B cell (primary cell): ENCODE data around the gene LIPC. TPM values are rescaled to one million over a fixed set of nuclear protein-coding genes. Genes with fewer than 3 reads are reported as not detected.

ENCODE experiments used
- ATAC-seq: fragments of 200-7000 bp; cut with Tn5 transposase; one replicate; pipeline ENCODE4 v1.10.0; 2021; ENCODE audit warnings: low read depth, mild to moderate bottlenecking, moderate number of reproducible peaks, moderate library complexity
- CTCF ChIA-PET: fragments of 350-600 bp; sonication (Branson Sonifier 250); formaldehyde crosslinking; loops from one replicate; lab custom pipeline; 2021; ENCODE audit warnings: antibody characterized with exemption, inconsistent platforms; lab: Charles Lee
- POLR2A ChIA-PET: fragments of 350-600 bp; sonication (Branson Sonifier 250); formaldehyde crosslinking; loops from one replicate; lab custom pipeline; 2021; ENCODE audit warnings: antibody characterized with exemption; lab: Charles Lee
- DNase-seq: peaks from one replicate; pipeline ENCODE4 v3.0.0; 2013
- H2AFZ ChIP-seq: 2 replicates; pipeline ENCODE4 v1.6.1; 2012; ENCODE audit warnings: mild to moderate bottlenecking, low read depth, low read length; ENCODE audit not compliant: insufficient read depth, poor library complexity, severe bottlenecking
- H3K27ac ChIP-seq, 2 donors: 1 replicate in 1 of 2; 2 replicates in 1 of 2; pipeline ENCODE4 v1.5.1; 2012 to 2013; ENCODE audit warnings: low read length in 2 of 2, mild to moderate bottlenecking in 2 of 2, moderate library complexity in 1 of 2
- H3K27me3 ChIP-seq, 4 experiments: fragments of 200-600 bp in 1 of 4; sonication (generic) in 1 of 4; replicated peaks in 1 of 4; 1 replicate in 2 of 4; 2 replicates in 2 of 4; pipeline versions ENCODE4 v1.6.1 to v1.7.0; 2013 to 2016; ENCODE audit warnings: low read length in 3 of 4, mild to moderate bottlenecking in 2 of 4, mixed read lengths in 1 of 4, moderate library complexity in 1 of 4; ENCODE audit not compliant: insufficient read depth in 4 of 4, control insufficient read depth in 3 of 4; ENCODE audit errors: control extremely low read depth in 1 of 4
- H3K36me3 ChIP-seq, 2 experiments: replicated peaks in 1 of 2; 1 replicate in 1 of 2; 2 replicates in 1 of 2; pipeline versions ENCODE4 v1.6.1 to v1.7.1; 2013; ENCODE audit warnings: low read length in 1 of 2; ENCODE audit not compliant: insufficient read depth in 2 of 2, control insufficient read depth in 1 of 2; ENCODE audit errors: control extremely low read depth in 1 of 2, extremely low read depth in 1 of 2
- H3K4me1 ChIP-seq, 2 donors: fragments of 200-600 bp in 1 of 2; sonication (generic) in 1 of 2; 1 replicate in 1 of 2; 2 replicates in 1 of 2; pipeline versions ENCODE4 v1.5.1 to v1.6.1; 2013 to 2017; ENCODE audit warnings: low read length in 2 of 2; ENCODE audit not compliant: control insufficient read depth in 2 of 2, insufficient read depth in 2 of 2
- H3K4me2 ChIP-seq: replicated peaks from 2 replicates; pipeline ENCODE3; 2012; ENCODE audit warnings: mild to moderate bottlenecking, low read depth, low read length; ENCODE audit not compliant: poor library complexity, severe bottlenecking
- H3K4me3 ChIP-seq, 5 experiments: fragments of 200-600 bp in 1 of 5; sonication (generic) in 1 of 5; 1 replicate in 3 of 5; 2 replicates in 2 of 5; pipeline versions ENCODE4 v1.5.1 to v1.7.0; 2011 to 2016; ENCODE audit warnings: low read length in 4 of 5, mild to moderate bottlenecking in 4 of 5, low read depth in 2 of 5, control low read depth in 1 of 5, moderate library complexity in 1 of 5; ENCODE audit not compliant: insufficient read depth in 1 of 5; ENCODE audit errors: control extremely low read depth in 1 of 5, extremely low read depth in 1 of 5
- H3K79me2 ChIP-seq: fragments of 200-600 bp; sonication (generic); one replicate; pipeline ENCODE4 v1.6.0; 2016; ENCODE audit warnings: low read length; ENCODE audit not compliant: control insufficient read depth, insufficient read depth
- H3K9ac ChIP-seq: fragments of 200-600 bp; sonication (generic); 2 replicates; pipeline ENCODE4 v1.6.1; 2017; ENCODE audit warnings: mild to moderate bottlenecking, low read length, moderate library complexity
- H3K9me3 ChIP-seq, 3 donors: one replicate each; pipeline versions ENCODE4 v1.6.1 to v1.7.1; 2013; ENCODE audit warnings: low read length in 2 of 3; ENCODE audit not compliant: control insufficient read depth in 2 of 3, insufficient read depth in 1 of 3; ENCODE audit errors: control extremely low read depth in 1 of 3
- H4K20me1 ChIP-seq: 2 replicates; pipeline ENCODE4 v1.6.0; 2012; ENCODE audit warnings: mild to moderate bottlenecking, low read length; ENCODE audit not compliant: insufficient read depth, control insufficient read depth, poor library complexity, severe bottlenecking
- H3K27ac Mint-ChIP-seq: one replicate; pipeline ENCODE4 v1.8.0; 2021; ENCODE audit warnings: mixed read lengths
- H3K27me3 Mint-ChIP-seq: one replicate; pipeline ENCODE4 v1.8.0; 2021; ENCODE audit warnings: mixed read lengths
- H3K4me1 Mint-ChIP-seq: one replicate; pipeline ENCODE4 v1.8.0; 2021; ENCODE audit warnings: mixed read lengths
- H3K4me3 Mint-ChIP-seq: one replicate; pipeline ENCODE4 v1.8.0; 2021; ENCODE audit warnings: mixed read lengths
- H3K9me3 Mint-ChIP-seq: one replicate; pipeline ENCODE4 v1.8.0; 2022; ENCODE audit warnings: mixed read lengths; ENCODE audit not compliant: insufficient read depth
- EZH2 ChIP-seq: IDR thresholded peaks from 2 replicates; pipeline ENCODE4 v1.6.1; 2012; ENCODE audit warnings: borderline replicate concordance, low read depth, mild to moderate bottlenecking, moderate library complexity, low read length; ENCODE audit not compliant: insufficient read depth, poor library complexity, severe bottlenecking
- WGBS: methylation state at CpG from one replicate; pipeline ENCODE4 v1.1.5; 2013; ENCODE audit warnings: missing lambda C conversion rate; ENCODE audit not compliant: insufficient coverage; 5-methylcytosine and 5-hydroxymethylcytosine counted together
- intact Hi-C: fragments of 100-400 bp; cut with micrococcal nuclease; formaldehyde crosslinking; loops from one replicate; pipeline ENCODE4 v1.10.0; 2022
- polyA plus RNA-seq: library from polyadenylated mRNA; depleted of rRNA; stranded (reverse); fragments of >200 nt; gene quantifications from 2 replicates; pipeline ENCODE4 v1.2.3, GENCODE V29; 2012
- total RNA-seq, 2 donors: library from RNA; stranded (reverse); fragments of 120-200 nt in 1 of 2; gene quantifications; 1 replicate in 1 of 2; 2 replicates in 1 of 2; pipeline versions ENCODE4 v1.2.3 to v1.2.4, GENCODE V29; 2013 to 2022
- TF ChIP-seq, protein P1 (sequence below): fragments of 200-600 bp; IDR thresholded peaks from one replicate; pipeline ENCODE4 v1.8.0; 2022; ENCODE audit warnings: antibody characterized with exemption, mild to moderate bottlenecking

LIPC gene
- total and polyA plus RNA-seq, 2 donors (not counting 1 experiment from before 2014, with no cell fraction given), result not detected

DNA sequence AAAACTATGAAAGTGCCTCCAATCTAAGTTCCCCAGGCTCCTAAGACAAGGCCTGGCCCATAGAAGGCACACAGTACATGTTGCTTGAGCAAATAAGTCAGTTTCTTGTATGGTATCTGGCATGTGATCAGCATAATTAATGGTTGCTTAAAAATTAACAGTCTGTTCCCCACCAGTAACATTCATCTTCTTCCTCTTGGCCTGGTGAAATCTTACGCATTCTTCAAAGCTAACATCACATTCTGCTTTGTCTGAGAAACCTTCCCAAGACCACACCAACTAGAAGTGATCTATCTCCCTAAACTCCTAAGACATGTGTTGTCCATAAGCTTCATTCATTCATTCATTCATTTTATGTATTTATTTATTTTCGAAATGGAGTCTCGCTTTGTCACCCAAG is 48.1 kb downstream of the LIPC start:
- H3K27ac ChIP-seq, result no peak overlapping the region
- no peak overlapping the region for H3K4me2 ChIP-seq
- intact Hi-C loops, result no loop called here
- ChIA-PET CTCF (no interaction called here), POLR2A (no interaction called here)
- DNase-seq (no peak), ATAC-seq (no peak)
- H3K4me3 ChIP-seq, result no peak overlapping the region
- no peak overlapping the region for H3K9ac ChIP-seq
- H4K20me1 ChIP-seq, result no peaks in the 10 kb centered on the region
- H3K36me3 ChIP-seq, result no peaks in the 10 kb centered on the region
- Mint-ChIP-seq H3K4me1 (peaks cover 3% of the 10 kb centered on the region), H3K27ac (no peak overlapping the region), H3K4me3 (no peak overlapping the region), H3K27me3 (peaks cover 2% of the 10 kb centered on the region), H3K9me3 (no peaks in the 10 kb centered on the region)
- TF ChIP-seq, protein P1, sequence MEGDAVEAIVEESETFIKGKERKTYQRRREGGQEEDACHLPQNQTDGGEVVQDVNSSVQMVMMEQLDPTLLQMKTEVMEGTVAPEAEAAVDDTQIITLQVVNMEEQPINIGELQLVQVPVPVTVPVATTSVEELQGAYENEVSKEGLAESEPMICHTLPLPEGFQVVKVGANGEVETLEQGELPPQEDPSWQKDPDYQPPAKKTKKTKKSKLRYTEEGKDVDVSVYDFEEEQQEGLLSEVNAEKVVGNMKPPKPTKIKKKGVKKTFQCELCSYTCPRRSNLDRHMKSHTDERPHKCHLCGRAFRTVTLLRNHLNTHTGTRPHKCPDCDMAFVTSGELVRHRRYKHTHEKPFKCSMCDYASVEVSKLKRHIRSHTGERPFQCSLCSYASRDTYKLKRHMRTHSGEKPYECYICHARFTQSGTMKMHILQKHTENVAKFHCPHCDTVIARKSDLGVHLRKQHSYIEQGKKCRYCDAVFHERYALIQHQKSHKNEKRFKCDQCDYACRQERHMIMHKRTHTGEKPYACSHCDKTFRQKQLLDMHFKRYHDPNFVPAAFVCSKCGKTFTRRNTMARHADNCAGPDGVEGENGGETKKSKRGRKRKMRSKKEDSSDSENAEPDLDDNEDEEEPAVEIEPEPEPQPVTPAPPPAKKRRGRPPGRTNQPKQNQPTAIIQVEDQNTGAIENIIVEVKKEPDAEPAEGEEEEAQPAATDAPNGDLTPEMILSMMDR, result no peak
- no peak for TF ChIP-seq EZH2
- no peak overlapping the region for H2AFZ ChIP-seq
- H3K9me3 ChIP-seq, result no peaks in the 10 kb centered on the region
- H3K4me1 ChIP-seq, result peaks cover under 1 to 4% of the 10 kb centered on the region in 2 donors
- H3K79me2 ChIP-seq, result no peaks in the 10 kb centered on the region
- no peaks in the 10 kb centered on the region for H3K27me3 ChIP-seq
- 91% methylated on average over 3 of the region's 3 CpGs for WGBS

DNA sequence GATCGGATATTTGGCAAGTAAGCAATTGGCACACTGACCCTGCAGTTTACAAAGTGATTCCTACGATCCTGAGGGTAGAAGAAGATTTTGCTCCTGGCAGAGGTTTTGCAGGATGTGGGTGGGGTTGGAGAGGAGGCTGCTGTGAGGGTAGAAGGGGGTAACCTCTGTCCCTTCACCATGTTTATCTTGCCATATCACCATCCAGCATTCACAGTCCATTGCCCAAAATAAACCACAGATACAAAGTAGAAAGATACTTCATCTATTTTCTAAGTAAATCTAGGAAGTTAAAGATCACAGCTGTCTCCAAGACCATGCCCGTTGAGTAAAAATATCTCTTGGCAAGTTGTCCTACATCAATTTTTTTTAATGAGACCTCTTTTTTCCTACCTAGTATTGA is 51.6 kb downstream of the LIPC start:
- no peak overlapping the region for H3K9ac ChIP-seq
- Mint-ChIP-seq H3K27me3 (no peaks in the 10 kb centered on the region), H3K4me3 (no peak overlapping the region), H3K9me3 (no peaks in the 10 kb centered on the region), H3K4me1 (no peaks in the 10 kb centered on the region), H3K27ac (no peak overlapping the region)
- no peak for TF ChIP-seq EZH2
- TF ChIP-seq, protein P1, result no peak
- no peak overlapping the region for H2AFZ ChIP-seq
- H3K79me2 ChIP-seq, result no peaks in the 10 kb centered on the region
- ATAC-seq (no peak), DNase-seq (no peak)
- H4K20me1 ChIP-seq, result no peaks in the 10 kb centered on the region
- WGBS, result 75% methylated on average over 1 of the region's 3 CpGs
- H3K36me3 ChIP-seq, result no peaks in the 10 kb centered on the region
- ChIA-PET POLR2A (no interaction called here), CTCF (no interaction called here)
- H3K4me3 ChIP-seq, result no peak overlapping the region
- no peaks in the 10 kb centered on the region for H3K9me3 ChIP-seq
- H3K4me2 ChIP-seq, result no peak overlapping the region
- H3K27ac ChIP-seq, result no peak overlapping the region
- no peaks in the 10 kb centered on the region for H3K4me1 ChIP-seq
- intact Hi-C loops, result no loop called here
- H3K27me3 ChIP-seq, result peaks cover 0 to 5% (median 0%) of the 10 kb centered on the region in 4 experiments
